Activated T-helper 17 cell treated with anti-CD3 and anti-CD28 coated beads, Interleukin-2, amount 50 U/mL, for 72 hours (primary cell): Measurements from ENCODE around the gene ISYNA1. TPM values are rescaled to one million over a fixed set of nuclear protein-coding genes. Genes with fewer than 3 reads are reported as not detected.

Experiments used
- ATAC-seq: fragments of 150-1000 bp; cut with Tn5 transposase; replicated peaks from 2 replicates; pipeline ENCODE4 v1.10.0; 2021; ENCODE audit warnings: mild to moderate bottlenecking, moderate library complexity
- H3K27ac Mint-ChIP-seq: one replicate; pipeline ENCODE4 v1.8.0; 2022; ENCODE audit warnings: mixed read lengths
- H3K27me3 Mint-ChIP-seq: one replicate; pipeline ENCODE4 v1.8.0; 2022; ENCODE audit warnings: mixed read lengths
- H3K36me3 Mint-ChIP-seq: one replicate; pipeline ENCODE4 v1.8.0; 2022; ENCODE audit warnings: low read depth, mild to moderate bottlenecking, mixed read lengths
- H3K4me1 Mint-ChIP-seq: one replicate; pipeline ENCODE4 v1.8.0; 2022; ENCODE audit warnings: mixed read lengths
- H3K4me3 Mint-ChIP-seq: one replicate; pipeline ENCODE4 v1.8.0; 2022; ENCODE audit warnings: mild to moderate bottlenecking, mixed read lengths
- H3K9me3 Mint-ChIP-seq: one replicate; pipeline ENCODE4 v1.8.0; 2022; ENCODE audit warnings: mixed read lengths
- total RNA-seq, 2 donors: library from RNA; stranded (reverse); gene quantifications; one replicate each; pipeline ENCODE4 v1.2.3, GENCODE V29; 2022

Gene ISYNA1
- total RNA-seq, 2 donors from 2014 or later: 15.9 to 22.0 TPM

GRCh38 chr19:18396471-18397241 is 41.3 kb downstream of the ISYNA1 start:
- H3K27ac Mint-ChIP-seq: no peak overlapping the region
- peaks cover 1% of the 10 kb centered on the region for H3K4me1 Mint-ChIP-seq
- H3K9me3 Mint-ChIP-seq: no peaks in the 10 kb centered on the region
- H3K36me3 Mint-ChIP-seq: no peaks in the 10 kb centered on the region
- peaks cover 13% of the 10 kb centered on the region for H3K27me3 Mint-ChIP-seq
- H3K4me3 Mint-ChIP-seq: no peak overlapping the region
- no peak for ATAC-seq

DNA sequence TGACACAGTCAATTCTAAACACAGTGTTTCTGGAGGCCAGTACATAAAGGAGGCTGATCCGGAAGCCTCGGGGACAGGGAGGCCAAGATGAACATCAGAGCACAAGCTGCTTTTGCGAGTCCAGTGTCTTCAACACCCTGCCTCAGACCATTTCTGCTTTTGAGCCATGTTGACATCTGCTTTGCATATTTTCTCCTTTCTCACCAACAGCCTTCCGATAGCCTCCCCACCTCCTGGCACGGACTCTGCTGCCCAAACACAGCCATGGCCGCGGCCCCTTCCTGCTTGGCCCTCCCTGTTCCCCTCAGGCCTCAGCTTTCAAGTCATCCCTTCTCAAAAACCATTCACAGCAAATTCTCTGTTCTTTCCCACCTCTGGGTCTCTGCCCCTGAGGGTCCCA is 44.1 kb downstream of the ISYNA1 start:
- no peaks in the 10 kb centered on the region for H3K36me3 Mint-ChIP-seq
- no peak overlapping the region for H3K27ac Mint-ChIP-seq
- no peak overlapping the region for H3K4me3 Mint-ChIP-seq
- H3K9me3 Mint-ChIP-seq: no peaks in the 10 kb centered on the region
- ATAC-seq: no peak
- H3K27me3 Mint-ChIP-seq: peaks cover 15% of the 10 kb centered on the region
- no peaks in the 10 kb centered on the region for H3K4me1 Mint-ChIP-seq

- Mint-ChIP-seq H3K9me3 (no peaks in the 10 kb centered on the region), H3K27ac (no peak overlapping the region), H3K36me3 (no peaks in the 10 kb centered on the region), H3K4me3 (no peak overlapping the region), H3K4me1 (no peaks in the 10 kb centered on the region), H3K27me3 (peaks cover 12% of the 10 kb centered on the region)
- ATAC-seq: no peak
Measured at GRCh38 chr19:18392926-18393325, 45.0 kb downstream of the ISYNA1 start.

DNA sequence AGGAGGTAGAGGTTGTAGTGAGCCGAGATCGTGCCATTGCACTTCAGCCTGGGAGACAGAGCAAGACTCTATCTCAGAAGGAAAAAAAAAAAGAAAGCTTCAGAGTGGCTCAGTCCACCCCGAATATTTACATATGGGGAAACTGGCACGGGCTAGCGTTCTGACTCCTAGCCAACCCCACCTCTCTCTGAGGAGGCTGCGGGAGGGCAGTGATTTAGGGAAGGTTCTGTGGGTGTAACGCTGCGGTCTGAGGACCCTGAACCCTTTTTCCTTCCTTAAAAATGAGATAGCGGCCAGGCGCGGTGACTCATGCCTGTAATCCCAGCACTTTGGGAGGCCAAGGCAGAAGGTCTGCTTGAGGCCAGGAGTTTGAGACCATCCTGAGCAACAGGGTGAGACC is 45.5 kb downstream of the ISYNA1 start:
- peaks cover 10% of the 10 kb centered on the region for H3K27me3 Mint-ChIP-seq
- ATAC-seq: no peak
- H3K4me1 Mint-ChIP-seq: no peaks in the 10 kb centered on the region
- no peaks in the 10 kb centered on the region for H3K9me3 Mint-ChIP-seq
- H3K4me3 Mint-ChIP-seq: no peak overlapping the region
- H3K27ac Mint-ChIP-seq: no peak overlapping the region
- no peaks in the 10 kb centered on the region for H3K36me3 Mint-ChIP-seq

DNA sequence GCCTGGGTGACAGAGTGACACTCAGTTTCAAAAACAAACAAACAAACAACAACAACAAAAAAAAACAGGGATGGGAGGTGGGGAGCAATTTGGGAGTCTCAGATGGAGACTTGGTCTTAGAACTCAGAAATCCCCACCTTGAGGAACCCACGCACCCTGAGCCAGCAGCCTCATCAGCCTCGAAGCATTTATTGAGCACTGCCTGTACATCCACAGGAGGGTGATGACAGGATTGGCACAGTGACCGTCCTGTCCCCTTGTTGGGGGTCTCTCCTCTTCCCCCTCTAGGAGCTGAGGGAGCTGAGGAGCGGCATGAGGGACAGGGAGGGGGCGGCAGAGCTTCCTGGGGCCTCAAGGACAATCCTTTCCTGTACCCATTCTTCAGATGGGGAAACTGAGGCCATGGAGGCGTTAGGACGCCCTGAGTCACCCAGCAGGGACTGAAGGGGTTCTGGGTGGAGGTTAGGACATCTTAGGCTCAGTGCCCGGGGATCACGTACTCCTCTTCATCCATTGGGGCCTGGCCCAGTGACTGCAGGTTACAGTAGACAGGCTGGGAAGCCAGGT is 46.3 kb downstream of the ISYNA1 start:
- Mint-ChIP-seq H3K27me3 (peaks cover 14% of the 10 kb centered on the region), H3K9me3 (no peaks in the 10 kb centered on the region), H3K4me1 (no peaks in the 10 kb centered on the region), H3K36me3 (no peaks in the 10 kb centered on the region), H3K27ac (no peak overlapping the region), H3K4me3 (no peak overlapping the region)
- no peak for ATAC-seq

GRCh38 chr19:18390065-18390907 is 47.6 kb downstream of the ISYNA1 start:
- no peak for ATAC-seq
- Mint-ChIP-seq H3K4me3 (no peak overlapping the region), H3K27ac (no peak overlapping the region), H3K4me1 (no peaks in the 10 kb centered on the region), H3K36me3 (no peaks in the 10 kb centered on the region), H3K9me3 (no peaks in the 10 kb centered on the region), H3K27me3 (peaks cover 14% of the 10 kb centered on the region)

- no peaks in the 10 kb centered on the region for H3K36me3 Mint-ChIP-seq
- H3K27ac Mint-ChIP-seq: no peak overlapping the region
- peaks cover 14% of the 10 kb centered on the region for H3K27me3 Mint-ChIP-seq
- peak overlapping the region; percentile 73 for H3K4me3 Mint-ChIP-seq
- H3K9me3 Mint-ChIP-seq: no peaks in the 10 kb centered on the region
- H3K4me1 Mint-ChIP-seq: no peaks in the 10 kb centered on the region
- no peak for ATAC-seq
Measured at GRCh38 chr19:18389726-18390064, 48.2 kb downstream of the ISYNA1 start.

DNA sequence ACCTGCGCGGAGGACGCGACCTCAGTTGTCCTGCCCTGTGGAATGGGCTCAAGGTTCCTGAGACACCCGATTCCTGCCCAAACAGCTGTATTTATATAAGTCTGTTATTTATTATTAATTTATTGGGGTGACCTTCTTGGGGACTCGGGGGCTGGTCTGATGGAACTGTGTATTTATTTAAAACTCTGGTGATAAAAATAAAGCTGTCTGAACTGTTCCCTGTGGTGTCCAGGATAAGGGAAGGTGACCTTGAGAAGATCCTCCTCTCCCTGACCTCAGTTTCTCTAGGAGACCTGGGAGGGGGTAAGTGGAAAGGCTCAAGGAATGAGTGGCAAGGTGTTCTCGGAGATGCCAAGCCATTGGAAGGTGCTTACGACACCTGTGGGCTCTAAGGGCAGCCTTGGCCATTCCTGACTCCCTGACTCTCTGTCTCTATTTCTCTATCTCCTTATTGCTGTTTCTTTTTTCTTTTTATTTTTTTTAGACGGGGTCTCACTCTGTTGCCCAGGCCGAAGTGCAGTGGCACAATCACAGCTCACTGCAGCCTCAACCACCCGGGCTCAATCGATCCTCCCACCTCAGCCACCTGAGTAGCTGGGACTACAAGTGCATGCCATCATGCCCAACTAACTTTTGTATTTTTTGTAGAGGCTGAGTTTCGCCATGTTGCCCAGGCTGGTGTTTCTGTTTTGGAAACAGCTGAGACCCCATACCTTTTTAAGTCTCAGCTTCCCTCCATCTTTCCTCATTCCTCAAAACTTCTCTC is 48.8 kb downstream of the ISYNA1 start:
- H3K4me1 Mint-ChIP-seq: no peaks in the 10 kb centered on the region
- peaks cover 17% of the 10 kb centered on the region for H3K27me3 Mint-ChIP-seq
- H3K9me3 Mint-ChIP-seq: no peaks in the 10 kb centered on the region
- no peak overlapping the region for H3K27ac Mint-ChIP-seq
- ATAC-seq: no peak
- no peaks in the 10 kb centered on the region for H3K36me3 Mint-ChIP-seq
- H3K4me3 Mint-ChIP-seq: peak overlapping the region; percentile 73

DNA sequence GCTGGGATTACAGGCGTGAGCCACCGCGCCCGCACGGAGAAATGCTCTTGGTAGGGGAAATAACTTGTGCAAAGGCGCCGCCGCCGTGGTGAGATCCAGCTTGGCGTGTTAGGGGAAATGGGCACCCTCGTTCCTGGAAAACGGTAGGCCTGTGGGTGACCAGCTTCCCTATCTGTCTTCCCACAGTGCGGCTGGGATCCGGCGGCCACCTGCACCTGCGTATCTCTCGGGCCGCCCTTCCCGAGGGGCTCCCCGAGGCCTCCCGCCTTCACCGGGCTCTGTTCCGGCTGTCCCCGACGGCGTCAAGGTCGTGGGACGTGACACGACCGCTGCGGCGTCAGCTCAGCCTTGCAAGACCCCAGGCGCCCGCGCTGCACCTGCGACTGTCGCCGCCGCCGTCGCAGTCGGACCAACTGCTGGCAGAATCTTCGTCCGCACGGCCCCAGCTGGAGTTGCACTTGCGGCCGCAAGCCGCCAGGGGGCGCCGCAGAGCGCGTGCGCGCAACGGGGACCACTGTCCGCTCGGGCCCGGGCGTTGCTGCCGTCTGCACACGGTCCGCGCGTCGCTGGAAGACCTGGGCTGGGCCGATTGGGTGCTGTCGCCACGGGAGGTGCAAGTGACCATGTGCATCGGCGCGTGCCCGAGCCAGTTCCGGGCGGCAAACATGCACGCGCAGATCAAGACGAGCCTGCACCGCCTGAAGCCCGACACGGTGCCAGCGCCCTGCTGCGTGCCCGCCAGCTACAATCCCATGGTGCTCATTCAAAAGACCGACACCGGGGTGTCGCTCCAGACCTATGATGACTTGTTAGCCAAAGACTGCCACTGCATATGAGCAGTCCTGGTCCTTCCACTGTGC is 49.6 kb downstream of the ISYNA1 start:
- H3K4me1 Mint-ChIP-seq: no peaks in the 10 kb centered on the region
- ATAC-seq: peak; percentile 93
- H3K27ac Mint-ChIP-seq: no peak overlapping the region
- no peaks in the 10 kb centered on the region for H3K9me3 Mint-ChIP-seq
- peaks cover 14% of the 10 kb centered on the region for H3K27me3 Mint-ChIP-seq
- peak overlapping the region; percentile 73 for H3K4me3 Mint-ChIP-seq
- H3K36me3 Mint-ChIP-seq: no peaks in the 10 kb centered on the region

GRCh38 chr19:18386543-18387271 is 51.2 kb downstream of the ISYNA1 start:
- Mint-ChIP-seq H3K4me1 (no peaks in the 10 kb centered on the region), H3K27ac (no peak overlapping the region), H3K4me3 (no peak overlapping the region), H3K36me3 (no peaks in the 10 kb centered on the region), H3K9me3 (no peaks in the 10 kb centered on the region), H3K27me3 (peaks cover 14% of the 10 kb centered on the region)
- no peak for ATAC-seq

- no peak for ATAC-seq
- H3K36me3 Mint-ChIP-seq: no peaks in the 10 kb centered on the region
- no peaks in the 10 kb centered on the region for H3K4me1 Mint-ChIP-seq
- H3K27me3 Mint-ChIP-seq: peaks cover 14% of the 10 kb centered on the region
- no peaks in the 10 kb centered on the region for H3K9me3 Mint-ChIP-seq
- no peak within 1 kb of the TSS for H3K27ac Mint-ChIP-seq
- H3K4me3 Mint-ChIP-seq: no peak within 1 kb of the TSS
Measured at GRCh38 chr19:18385675-18386542, 52.0 kb downstream of the ISYNA1 start, which contains the start of gene GDF15. Gene GDF15, plus strand, starts transcription at chr19:18386158. Its CDS starts 32 bp downstream, at chr19:18386190.

GRCh38 chr19:18385359-18385674 is 52.6 kb downstream of the ISYNA1 start:
- H3K4me1 Mint-ChIP-seq: no peaks in the 10 kb centered on the region
- H3K27ac Mint-ChIP-seq: no peak overlapping the region
- H3K4me3 Mint-ChIP-seq: no peak overlapping the region
- no peaks in the 10 kb centered on the region for H3K36me3 Mint-ChIP-seq
- no peaks in the 10 kb centered on the region for H3K9me3 Mint-ChIP-seq
- ATAC-seq: no peak
- H3K27me3 Mint-ChIP-seq: peaks cover 14% of the 10 kb centered on the region
